Activated CD4-positive, alpha-beta T cell treated with anti-CD3 and anti-CD28 coated beads, Interleukin-2, amount 50 U/mL, for 48 hours (primary cell): ENCODE measurements around the gene FAM110D.

Experiments
- DNase-seq, 2 experiments: peaks; one replicate each; pipeline ENCODE4 v3.0.0-alpha.2; 2020

Gene FAM110D

GRCh38 chr1:26158908-26159742 is at the start of gene FAM110D:
TSS of gene FAM110D (plus strand) at chr1:26159079. CDS start at chr1:26161292, 2,213 bp downstream.
- DNase-seq: no peak

DNA sequence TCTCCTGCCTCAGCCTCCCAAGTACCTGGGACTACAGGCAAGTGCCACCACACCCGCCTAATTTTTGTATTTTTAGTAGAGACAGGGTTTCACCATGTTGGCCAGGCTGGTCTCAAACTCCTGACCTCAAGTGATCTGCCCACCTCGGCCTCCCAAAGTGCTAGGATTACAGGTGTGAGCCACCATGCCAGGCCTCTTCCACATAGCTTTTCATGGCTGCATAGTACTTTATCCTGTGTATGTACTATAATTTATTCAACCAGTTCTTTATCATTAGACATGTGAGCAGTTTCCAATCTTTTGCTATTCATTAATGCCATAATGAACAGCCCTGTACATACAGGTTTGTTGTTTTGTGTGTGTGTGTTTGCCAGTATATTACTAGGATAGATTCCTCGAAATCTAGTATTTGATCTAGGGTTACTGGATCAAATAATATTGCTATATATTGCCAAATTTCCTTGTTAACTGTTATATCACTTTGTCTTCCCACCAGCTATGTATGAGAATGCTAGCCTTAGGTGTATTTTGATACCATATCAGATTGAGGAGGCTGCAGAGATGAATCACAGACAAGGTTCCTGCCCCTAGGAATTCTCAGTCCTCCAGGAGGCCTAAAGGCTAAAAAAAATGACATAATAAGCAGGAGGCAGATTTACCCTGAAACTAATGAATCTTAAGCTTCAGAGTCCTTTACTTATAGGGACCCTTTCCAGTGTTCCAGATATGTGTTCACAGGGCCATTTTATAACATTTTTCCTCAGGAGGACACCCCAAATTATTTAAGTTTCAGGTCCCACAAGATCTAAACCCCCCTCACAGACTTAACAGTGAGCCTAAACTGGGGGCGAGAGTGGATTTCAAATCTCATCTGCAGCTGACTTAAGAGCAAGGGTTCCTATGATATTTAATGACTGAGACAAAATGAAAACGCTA is 49.4 kb upstream of the FAM110D start:
- DNase-seq: no peak

- peak; percentile 72 to 75 for DNase-seq
These were observed 47.9 kb upstream of the FAM110D start for GRCh38 chr1:26110731-26111529.

DNA sequence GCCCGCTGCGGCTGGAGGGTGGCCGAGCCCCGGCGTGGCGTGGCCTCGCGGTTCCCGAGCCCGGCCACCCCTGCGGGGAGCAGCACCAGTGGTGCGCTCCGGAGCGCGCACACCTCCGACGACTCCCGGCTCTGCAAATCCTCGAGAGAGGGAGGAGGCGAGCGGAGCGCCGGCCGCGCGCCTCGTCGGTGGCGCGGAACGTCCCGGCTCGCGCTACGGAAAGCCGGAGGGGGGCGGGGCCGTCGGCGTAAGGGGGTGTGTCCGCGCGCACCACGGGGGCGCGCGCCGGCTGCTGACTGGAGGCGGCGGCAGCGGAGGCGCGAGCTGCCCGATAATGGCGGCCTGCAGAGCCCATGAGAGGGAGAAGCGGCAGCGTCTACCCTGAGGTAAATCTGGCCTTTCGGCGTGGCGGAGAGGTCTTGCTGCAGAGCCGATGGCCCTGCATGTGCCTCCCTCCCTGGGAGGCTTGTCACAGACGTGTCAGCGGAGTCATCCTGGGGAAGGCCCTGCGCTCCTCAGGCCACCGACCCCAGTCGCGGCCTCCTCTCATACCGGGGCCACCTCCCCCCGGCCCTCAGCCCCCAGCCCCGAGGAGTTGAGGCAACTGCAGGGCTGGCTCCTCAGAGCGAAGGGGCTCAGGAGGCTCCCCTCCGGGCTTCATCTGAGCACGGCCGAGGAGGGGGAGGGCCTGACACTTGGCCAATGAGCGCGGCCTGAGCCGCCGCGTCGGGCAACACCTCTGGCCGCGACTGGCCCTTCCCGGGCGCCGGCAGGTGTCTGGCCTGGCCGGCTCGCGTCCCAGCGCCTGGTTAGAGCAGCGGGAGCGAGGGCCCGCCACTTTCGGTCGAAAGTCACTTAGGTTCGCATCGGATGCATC is 47.1 kb upstream of the FAM110D start, which contains the start of gene PDIK1L:
PDIK1L (plus strand) TSS at position 295 of the 877 bp plus-strand sequence. CDS start 2,485 bp downstream, outside the sequence.
- peak; percentile 93 to 94 for DNase-seq

- no peak for DNase-seq
These were observed 46.5 kb upstream of the FAM110D start for GRCh38 chr1:26112407-26112775.

DNA sequence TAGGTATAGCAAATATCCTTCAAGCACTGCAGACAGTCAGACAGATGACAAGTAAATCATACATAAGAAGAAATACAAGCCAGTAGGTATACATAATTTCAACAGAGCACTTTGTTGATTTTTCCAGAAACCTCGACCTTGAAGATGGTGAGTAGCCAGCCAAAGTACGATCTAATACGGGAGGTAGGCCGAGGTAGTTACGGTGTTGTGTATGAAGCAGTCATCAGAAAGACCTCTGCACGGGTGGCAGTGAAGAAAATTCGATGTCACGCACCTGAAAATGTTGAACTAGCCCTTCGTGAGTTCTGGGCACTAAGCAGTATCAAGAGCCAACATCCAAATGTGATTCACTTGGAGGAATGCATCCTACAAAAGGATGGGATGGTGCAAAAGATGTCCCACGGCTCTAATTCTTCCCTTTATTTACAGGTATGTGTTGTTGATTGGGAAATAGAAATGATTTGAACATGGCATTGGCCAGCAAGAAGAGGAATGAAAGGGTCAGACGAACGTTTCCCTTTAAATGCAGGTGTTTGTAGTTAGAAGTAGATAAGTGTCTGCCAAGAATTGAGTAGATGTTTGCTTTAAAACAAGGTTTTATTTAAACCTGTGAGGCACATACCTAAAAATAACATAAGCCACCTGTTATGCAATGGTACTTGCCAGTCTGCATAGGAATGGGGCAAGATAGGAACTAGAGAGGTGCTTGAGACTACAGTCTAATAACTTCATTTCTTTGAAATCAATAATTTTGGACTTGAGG is 44.5 kb upstream of the FAM110D start:
- DNase-seq: no peak

- DNase-seq: no peak
These were observed 38.8 kb upstream of the FAM110D start for GRCh38 chr1:26119892-26120608.

- no peak for DNase-seq
These were observed 36.8 kb upstream of the FAM110D start for GRCh38 chr1:26121854-26122773.

GRCh38 chr1:26122988-26123973 is 35.6 kb upstream of the FAM110D start:
- no peak for DNase-seq

DNA sequence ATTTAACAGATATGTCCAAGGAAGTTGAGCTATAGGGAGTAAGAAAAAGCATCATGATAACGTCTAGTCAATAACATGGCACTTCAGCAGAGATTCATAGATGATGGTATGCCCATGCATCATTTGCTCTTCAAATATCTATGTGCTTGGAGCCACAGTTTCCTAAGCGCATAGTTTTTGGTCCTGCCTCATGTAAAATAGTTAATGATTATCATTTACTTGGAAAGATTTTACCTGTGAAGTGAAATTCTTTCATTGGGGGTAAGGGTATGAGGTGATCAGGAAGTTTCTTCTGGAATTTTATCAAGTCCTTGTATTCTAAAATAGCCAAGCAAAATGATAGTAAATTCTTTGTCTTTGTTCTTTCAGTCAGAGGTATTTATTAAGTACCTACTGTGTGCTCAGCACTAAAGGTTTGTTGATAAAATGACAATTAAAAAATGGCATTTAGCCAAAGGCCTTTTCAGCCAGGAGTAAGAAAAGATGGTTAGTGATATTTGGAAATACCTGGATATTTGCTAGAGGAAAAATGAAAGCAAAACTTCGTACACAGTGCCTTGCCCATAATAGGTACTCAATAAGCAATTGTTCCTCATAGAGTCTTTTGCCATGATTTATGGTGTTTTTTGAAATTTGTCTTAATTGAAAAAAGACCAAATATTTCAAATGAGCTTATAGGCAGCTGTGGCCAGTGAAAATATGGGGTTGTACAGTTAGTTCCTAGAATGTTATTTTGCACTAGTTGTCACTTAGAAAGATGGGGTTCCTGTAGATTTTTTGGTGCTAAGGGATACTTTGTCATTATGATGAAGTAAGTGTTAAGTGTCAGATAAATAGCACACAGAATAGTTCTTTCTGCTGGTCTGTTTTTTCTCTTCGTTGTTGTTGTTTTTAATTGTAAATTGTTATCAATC is 34.2 kb upstream of the FAM110D start:
- DNase-seq: no peak

- no peak for DNase-seq
These were observed 33.5 kb upstream of the FAM110D start for GRCh38 chr1:26125382-26125781.

- no peak for DNase-seq
These were observed 32.9 kb upstream of the FAM110D start for GRCh38 chr1:26125946-26126320.

DNA sequence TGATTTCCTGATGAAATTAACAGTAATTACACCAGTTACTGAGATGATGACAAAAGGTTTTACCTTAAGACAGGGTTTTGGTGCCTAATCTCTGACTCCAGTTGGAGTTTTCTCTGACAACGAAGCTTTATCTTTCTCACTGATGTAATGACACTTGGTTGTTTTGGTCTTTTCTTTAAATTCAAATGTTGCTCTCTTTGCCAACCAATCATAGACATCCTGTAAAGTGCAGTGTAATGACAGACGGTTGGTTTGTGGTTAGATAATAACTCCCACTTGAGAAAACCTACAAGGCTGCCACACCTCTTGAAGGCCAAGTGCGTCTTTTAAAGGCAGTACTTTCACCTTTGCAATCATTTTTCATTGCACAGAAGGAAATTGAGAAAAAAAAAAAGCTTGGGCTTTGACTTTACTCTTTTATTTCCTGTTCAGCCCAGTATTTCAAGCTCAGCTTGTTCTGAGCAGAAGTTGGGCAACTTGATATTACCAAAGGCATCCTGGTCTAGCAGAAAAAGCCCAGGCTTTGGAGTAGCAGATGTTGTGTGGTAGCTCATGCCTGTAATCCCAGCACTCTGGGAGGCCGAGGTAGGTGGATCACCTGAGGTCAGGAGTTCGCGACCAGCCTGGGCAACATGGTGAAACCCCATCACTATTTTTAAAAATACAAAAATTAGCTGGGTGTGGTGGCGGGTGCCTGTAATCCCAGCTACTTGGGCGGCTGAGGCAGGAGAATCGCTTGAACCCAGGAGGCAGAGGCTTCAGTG is 32.4 kb upstream of the FAM110D start:
- peak in 1 of 2 experiments; percentile 23 for DNase-seq

DNA sequence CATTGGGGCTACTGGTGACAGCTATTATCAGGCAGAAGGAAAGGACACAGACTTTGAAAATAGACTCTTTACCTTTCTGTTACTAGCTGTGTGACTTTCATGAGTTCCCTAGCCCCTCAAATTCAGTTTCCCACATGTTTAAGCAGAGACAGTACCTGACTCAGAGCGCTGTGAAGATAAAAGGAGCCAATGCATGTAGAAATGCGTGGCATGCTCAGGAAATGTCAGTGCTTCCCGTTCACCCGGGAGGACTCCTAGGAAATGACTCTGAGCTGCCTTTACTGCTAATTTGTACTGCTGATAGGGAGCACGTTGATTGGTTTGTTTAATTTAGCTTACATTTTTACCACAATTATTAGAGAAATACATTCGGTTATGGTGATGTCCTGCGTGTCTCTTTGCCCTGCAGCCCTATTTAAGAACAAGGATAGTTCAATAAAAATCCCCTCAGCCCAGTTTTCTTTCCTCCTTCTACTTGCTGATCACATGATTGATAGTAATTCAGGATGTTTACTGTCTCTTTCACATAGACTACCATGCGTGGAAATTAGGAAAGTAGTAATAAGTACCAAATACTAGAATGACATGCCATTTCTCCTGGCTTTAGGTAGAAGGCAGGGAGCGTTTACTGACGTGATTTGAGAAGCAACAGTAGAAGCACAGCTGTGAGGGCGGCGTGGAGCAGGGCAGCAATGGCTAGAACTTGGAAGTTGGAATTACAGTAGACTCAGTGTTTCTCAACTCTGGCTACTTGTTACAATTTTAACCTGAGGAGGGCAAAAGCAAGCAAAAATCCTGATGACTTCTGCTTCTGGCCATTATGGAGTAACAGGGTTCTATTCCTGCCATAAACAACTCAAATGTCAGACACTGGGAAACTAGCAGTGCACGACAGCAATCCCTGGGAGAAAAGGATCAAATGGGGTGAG is 31.4 kb upstream of the FAM110D start:
- DNase-seq: peak in 1 of 2 experiments; percentile 11

GRCh38 chr1:26129778-26130177 is 29.1 kb upstream of the FAM110D start:
- no peak for DNase-seq
